Activated CD4-positive, alpha-beta T cell treated with anti-CD3 and anti-CD28 coated beads, Interleukin-2, amount 50 U/mL, for 4 hours (primary cell): ENCODE data around the gene QKI.

ENCODE experiments used
- DNase-seq, 2 experiments: peaks; one replicate each; pipeline ENCODE4 v3.0.0-alpha.2; 2020

QKI gene

DNA sequence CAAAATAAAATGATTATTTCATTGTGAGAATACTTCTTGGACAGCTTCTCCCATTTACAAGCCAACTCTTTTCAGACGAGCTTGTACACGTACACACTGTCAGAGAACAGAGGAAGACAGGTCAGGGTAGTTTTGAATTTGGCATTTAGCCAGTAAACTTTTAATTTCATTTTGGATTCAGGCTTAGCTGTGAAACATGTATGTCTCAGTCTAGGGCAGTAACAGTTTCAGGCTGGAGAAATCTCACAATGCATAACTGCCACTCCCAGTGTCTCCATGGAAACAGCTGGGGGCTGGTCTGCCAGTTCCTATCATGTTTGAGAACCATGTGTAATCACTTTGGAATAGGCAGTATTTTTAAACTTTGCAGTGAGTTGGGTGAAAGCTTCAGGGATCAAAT, 22.0 kb upstream of the QKI start:
- DNase-seq, result no peak

DNA sequence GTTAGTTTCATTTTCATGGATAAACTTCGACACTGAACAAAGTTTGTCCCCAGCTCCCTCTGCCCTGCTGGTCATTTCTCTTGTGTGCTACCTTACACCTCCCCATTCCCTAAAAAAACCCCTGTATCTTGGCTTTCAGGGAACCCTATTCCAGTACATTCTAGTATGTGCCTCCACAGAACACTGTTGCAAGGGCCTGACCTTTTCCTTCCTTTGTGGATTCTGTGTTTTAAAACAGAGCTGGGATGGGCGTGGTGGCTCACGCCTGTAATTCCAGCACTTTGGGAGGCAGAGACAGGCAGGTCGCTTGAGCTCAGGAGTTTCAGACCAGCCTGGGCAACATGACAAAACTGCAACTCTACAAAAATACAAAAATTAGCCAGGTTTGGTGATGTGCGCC, 20.6 kb upstream of the QKI start:
- DNase-seq, result no peak

DNA sequence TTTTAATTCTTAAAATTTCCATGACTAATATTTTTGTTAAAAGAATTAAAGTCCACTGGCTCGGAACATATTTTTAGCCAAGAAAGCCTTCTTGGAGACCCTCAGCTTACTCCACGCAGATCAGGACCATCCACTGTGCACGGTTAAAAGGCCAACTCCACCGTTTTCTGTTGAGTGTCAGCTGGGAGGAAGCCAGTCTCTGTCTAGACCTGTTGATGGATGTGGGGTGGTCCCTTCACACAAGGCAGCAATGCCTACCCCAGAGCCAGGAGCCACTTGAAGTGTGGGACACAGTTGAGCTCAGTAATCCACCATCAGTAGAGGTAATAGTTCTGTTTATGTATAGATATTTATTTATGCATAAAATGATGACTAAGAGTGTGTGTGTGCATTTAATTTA, 19.9 kb upstream of the QKI start:
- no peak for DNase-seq

DNA sequence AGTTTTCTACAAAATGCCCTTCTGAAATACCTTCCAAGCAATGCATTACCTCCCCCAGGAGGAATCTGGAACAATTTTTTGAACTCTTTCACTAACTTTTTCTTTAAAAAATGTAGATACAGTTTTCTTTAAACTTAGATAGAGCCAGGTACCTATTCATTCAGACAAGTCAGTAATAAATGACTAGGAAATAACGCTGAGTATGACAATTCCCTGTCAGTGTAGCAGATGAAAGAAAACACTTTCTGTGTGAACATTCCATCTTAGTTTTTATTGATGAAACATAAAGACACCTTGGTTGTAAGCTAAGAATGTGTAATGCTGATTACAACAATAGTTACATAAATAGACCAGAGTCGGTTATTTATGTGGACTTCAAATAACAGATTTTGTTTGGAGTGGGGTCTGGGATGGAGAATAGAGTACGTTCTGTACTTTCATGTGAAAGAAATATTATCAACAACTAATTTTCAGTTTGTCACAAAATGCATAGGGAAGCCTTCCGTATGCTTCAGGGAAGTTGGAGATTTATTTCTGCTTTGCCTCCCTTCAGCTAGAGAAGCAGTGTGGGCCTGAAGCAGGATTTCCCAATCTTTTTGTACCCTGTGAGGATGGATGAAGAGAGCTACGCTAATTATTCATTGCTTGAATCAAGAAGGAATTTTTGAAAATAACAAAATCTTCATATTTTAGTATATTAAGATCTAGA, 19.2 kb upstream of the QKI start:
- DNase-seq, result no peak

DNA sequence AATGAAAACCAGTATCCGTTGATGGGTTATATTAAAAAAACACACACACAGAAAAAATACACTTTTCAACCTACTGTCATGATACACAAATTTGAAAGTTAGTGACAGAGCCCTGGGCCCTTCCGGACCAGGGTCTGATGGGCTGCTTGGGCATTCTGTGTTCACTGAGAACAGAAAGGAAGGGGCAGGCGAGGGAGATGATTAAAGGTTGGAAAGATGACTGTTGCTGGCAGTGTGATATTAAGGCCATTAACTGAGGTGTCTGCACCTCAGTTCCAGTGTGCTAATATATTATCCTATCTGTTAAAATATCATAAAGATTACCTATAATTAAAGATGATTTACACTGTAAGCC, 18.7 kb upstream of the QKI start:
- DNase-seq, result no peak

DNA sequence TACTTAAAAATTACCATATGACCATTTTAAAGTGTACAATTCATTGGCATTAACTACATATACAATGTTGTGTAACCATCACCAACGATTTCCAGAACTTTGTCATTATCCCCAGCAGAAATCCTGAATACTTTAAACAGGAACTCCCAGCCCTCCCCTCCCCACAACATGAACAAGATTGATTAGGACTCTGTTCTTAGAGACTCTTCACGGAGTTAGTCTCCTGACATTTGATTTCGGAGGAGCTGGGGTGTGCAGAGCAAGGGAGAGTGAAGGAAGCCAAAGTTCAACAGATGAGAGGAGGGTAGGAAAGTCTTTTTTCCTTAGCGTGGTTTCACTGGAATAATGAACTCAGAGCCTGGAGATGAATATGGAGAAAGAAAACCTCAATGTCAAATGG, 17.2 kb upstream of the QKI start:
- no peak for DNase-seq

DNA sequence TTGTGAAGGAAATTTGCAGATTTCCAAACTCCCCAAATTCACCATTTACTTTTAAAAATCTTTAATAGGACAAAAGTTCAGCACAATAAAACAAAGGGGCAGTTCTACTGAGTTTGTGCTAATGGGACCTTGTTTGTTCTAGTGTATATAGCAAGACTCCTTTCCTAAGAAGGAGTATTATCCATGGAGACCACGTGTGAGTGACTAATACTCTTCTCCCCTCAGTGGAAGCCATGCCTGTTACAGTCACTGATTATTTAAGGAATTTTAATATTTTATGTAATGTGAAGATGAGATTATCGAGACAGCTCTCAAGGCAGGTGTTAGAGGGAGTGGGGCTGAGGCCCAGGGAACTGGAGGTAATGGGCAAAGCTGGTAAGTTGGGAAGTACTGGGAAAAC, 16.4 kb upstream of the QKI start:
- no peak for DNase-seq

DNA sequence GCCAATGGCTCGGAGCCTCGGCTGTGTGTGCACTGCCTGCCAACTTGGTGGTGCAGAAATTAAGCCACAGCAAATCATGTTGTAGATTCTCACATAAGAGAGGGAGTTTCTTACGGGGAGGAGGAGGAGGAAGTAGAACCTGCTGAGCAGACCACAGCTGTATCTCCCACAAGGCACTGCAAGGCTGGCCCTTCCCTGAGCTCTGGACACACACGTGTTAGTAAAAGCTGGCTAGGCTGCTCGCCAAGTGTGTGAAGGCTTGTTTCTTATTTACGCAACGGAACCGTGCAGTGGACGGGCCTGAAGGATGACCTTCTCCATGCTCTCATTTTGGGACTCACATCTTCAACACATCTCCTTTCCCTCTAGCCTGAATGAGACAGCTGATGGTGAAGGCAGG, 15.7 kb upstream of the QKI start:
- DNase-seq, result no peak

DNA sequence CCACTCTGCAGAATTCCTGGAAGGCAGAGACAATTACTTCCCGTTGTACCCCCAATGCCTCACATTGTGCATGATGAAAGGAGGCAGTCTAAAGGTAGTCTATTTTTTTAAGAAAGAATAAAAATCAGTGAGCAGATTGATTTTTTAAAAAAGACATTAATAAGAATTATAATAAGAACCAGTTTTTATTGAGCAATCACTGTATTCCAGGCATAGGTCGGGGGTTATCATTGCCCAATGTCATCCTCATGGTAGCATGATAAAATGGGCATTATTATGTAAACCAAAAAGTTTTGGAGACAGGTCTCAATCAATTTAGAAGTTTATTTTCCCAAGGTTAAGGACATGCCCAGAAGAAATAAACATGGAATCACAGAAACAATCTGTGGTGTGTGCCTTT, 14.0 kb upstream of the QKI start:
- DNase-seq, result no peak

DNA sequence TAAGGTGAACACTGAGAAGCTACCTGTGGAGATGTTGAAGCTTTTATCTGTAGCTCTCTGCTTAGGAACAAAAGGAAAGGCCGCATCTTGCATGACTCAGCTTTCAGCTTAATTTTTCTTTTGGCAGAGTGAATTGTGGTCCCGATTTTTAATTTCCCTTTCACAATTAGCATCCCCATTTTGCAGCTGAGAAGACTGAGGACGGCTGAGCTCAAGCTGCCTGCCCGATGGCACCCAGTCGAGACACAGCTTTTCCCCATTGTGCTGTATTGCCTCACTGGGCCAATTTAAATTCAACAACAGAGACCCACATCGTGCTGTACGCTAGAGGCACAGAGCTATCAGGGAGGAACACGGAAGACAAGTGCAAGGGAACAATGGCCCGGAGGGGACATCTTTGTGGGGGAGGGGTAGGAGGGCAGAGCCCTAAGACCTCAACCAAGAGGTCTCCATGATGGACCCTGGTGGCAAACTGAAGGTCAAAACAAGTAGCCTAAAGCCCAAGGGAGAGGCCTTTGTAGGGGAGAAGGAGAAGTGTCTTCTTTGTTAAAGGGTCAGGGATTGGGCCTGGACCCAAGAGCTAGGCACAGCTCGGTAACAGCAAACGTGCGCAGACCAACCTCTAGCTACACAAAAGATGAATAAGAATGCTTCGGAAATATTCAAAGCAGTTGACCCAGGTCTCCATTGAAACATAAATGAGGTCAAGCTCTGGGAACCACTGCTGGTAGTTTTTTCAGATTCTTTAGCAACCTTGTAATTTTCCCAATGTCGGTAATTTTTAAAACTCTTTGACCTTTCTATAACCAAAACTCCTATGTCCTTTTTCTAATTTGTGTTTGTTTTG, 13.3 kb upstream of the QKI start:
- no peak for DNase-seq

DNA sequence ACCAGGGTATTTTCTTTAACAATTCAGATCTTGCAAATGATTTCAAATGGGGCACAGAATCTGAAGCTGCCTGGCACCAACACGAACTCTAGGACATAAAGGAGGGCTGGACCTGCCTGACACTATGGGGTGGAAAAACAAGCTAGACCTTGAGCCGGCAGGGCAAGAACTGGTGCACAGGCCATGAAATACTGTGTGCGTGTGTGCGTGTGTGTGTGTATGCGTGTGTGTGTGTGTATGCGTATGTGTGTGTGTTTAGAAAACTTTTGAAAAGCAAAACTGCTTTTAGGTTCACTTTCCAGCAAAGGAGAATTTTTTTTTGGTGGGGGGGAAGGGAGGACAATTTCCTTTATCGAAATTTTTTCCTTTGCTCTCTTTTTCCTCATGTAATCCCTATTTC, 11.9 kb upstream of the QKI start:
- DNase-seq, result no peak

DNA sequence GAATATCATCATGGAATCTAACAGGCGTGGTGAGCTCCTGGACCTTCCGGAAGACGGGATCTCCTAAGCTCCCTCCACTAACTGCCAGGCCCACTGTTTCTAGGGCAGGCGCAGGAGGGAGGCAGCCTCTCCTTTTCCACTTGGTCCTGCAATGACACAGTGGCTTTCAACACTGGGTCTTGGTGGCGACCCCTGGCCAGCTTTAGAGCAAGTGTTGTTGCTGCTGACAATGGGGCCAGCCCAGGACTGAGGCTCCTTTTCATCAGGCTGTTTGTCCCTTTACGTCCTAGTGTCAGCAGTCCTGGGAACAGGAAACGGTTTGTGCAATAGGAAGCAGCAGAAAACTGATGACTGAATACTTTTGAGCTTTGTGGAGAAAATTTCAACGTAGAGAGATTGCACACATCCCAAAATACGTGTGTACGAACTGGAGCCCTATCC, 9.7 kb upstream of the QKI start:
- no peak for DNase-seq

DNA sequence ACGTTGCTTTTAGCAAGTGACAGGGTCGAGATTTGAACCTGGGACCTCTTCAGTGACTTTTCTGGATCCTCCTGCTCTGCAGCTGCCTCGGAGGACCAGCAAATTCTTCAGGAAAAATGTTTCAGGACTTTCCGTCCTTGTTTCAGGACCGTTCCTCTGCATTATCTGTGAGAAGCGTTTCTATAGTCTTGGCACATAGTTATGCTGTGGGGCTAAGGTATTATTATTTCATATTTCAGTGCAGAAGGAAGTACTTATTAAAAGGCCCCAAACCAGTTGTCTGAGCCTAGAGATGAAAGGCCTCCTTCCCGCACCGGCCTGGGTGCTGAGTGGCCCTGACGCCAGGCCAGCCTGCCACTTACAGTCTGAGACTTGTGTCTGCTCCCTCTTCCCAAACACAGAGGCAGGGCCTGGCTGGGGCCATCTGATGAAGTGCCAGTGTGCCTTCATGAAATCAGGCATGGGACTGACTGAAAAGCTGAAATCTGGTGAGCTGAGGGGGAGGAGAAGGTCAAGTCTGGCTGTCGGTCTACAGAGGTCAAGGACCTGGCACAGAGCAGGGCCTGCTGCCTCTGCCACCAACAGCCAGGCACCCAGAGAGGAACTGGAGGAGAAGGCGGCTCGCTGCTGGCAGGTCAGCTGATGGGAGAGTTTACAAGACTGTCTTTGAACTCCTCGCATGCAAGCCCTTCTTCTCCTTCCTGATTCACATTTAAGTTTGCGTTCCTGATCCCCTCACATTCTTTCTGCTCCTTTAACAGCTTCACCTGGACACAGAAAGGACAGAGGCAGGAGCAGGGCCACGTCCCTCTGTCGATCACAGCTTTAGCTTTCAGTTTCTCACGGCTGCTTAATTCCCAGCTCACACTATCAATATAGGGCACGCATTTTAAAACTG, 8.9 kb upstream of the QKI start:
- no peak for DNase-seq

DNA sequence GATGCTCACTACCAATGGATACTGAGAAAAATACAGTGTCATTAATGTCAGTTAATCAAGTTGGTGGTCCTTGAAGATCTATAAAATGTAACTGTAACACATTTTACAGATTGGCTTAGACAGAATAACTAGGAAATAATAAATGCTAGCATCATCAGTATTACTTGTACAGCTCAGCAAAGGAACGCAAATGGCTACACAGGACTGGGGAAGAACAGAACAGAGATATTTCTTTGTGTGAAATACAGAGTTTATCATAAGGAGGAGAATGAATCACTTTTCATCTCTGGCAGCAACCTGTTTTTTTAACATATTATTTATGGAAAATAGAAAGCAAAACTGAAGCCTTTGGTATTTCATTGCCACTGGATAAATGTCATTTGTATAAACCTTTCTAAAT, 8.2 kb upstream of the QKI start:
- DNase-seq, result no peak

DNA sequence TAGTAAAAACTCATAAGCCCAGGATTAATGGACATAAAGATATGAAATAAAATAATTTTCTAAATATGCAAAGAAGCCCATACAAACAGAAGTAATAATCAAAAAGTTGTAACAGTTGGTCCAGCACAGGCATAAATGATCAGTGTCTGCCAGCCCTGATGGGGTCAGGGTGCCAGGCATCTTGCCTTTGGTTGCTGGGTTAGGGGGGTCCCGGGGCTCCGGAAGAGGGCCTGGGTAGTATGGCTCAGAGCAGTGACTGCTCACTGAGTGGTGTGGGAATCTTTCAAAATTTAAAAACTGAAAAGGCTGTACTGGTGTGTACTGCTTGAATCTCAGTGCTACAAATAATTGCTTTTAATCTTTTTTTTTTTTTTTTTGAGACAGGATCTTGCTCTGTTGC, 7.7 kb upstream of the QKI start:
- DNase-seq, result no peak

DNA sequence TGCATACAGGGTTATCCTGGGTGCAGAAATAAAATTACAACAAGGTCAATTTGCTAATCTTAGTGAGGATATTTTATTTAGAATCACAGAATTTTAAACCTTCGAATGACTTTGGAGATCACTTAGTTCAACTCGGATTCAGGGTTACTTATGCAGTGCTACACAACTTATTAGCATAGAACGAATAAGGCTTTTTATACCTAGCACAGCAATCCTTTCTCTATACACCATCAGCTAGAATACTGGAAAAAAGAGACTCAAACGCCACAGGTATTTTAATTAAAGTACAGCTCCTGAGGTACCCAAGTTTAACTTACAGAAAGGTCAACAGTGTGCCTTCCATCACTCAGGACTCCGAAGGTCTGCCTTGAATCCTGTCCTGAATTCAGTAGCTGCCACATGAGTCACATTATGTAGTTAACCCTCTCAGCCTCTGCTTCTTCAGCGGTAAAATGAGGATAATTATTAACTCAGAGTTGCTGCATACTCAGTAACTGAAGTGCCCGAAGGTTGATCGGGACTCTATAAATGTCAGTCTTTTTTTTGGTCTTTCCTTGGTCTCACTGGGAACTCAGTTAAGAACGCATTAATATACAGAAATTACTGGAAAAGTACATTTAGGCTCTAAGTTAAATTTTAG, 6.0 kb upstream of the QKI start:
- no peak for DNase-seq

DNA sequence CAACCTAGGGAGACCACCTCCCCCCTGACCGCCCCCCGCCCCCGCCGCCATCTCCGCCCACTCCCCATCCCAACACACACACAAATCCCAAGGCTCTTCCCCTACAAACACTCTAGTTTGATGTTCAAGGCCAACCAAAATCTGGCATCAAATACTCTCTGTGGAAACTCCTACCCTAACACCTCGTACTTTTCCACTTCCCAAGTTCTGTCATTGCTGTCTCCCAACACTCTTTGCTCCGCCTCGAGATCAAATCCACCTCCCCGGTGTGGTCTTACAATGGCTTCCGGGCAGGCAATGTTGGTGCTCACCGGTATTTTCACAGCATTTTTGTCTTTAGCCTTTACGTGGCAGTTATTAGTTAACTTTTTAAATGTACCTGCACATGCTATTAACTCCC, 4.8 kb upstream of the QKI start:
- DNase-seq, result no peak

DNA sequence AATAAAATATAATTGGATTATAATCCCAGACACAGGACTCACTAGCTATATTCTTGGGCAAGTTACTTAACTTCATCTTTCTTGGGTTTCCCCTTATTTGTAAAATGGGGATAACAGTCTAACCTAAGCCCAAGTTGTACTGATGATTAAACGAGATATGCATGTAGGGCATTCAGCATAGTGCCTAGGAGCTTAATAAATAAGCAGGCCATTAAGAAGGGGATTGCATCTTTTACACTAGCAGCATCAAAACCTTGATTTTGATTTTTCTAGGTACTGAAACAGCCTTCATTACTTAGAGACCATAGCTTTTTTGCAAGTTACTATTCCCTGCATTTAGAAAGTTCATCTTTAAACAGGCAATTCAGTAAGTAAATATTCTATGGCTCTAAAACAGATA, 2.2 kb upstream of the QKI start:
- DNase-seq, result no peak

DNA sequence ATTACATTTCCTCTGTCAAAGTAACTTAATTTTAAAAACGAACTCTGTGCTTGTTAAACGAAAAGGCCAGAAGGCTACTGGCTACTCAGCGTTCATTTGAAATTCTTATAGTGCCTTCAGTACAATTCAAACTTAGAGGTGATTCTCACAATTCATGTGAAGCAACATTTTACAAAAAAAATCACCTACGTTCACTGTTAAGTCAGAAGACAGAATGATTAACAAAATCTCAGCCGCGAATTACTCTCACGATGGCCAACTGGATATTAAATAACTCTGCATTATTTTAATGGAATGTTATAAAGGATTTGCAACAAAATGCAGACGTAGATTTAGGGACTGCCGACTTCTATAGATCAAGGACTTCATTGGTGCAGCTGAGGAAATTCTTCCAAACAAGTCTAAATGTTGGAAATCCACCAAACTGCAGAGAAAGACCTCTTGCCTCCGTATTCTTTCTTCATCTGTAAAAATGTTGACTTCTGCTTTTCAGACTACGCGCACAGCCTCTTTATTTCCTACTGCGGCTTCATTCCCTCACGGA, 1.6 kb upstream of the QKI start:
- DNase-seq, result no peak

DNA sequence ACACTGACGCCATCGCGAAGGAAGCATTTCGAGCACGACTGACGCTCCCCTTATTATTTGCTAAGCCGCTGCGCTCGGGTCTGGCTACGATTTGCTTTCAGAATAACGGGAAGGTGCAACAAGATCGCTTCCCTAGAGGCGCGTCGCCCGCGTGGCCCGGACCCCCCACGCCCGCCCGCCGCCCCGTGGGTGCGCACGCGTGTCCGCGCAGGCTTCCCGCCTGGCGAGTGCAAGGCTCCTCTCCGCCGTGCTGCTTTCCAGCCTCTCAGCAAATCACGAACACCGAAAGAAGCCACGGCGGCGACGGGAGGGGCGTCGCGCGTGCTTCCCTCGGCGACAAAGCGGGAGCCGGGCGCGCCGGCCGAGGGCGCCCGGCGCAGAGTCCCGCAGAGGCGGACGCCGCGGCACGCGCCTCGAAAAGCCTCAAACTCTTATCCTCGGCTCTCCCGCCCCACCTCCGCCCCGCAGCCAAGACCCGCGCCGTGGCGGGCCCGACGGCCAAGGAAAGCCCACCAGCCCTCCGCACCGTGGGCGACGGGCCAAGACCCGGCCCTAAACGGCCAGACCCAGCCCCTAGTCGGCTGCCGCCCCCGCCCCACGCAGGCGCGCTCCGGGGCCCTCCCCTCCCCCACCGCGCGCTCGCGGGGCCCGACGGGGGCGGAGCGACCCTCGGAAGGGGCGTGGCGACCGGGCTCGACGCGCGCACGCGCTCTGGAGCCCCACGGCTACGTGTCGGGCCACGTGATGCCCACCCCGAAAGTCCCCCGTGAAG, 987 bp upstream of the QKI start:
- DNase-seq, result peak; percentile 84 to 86

DNA sequence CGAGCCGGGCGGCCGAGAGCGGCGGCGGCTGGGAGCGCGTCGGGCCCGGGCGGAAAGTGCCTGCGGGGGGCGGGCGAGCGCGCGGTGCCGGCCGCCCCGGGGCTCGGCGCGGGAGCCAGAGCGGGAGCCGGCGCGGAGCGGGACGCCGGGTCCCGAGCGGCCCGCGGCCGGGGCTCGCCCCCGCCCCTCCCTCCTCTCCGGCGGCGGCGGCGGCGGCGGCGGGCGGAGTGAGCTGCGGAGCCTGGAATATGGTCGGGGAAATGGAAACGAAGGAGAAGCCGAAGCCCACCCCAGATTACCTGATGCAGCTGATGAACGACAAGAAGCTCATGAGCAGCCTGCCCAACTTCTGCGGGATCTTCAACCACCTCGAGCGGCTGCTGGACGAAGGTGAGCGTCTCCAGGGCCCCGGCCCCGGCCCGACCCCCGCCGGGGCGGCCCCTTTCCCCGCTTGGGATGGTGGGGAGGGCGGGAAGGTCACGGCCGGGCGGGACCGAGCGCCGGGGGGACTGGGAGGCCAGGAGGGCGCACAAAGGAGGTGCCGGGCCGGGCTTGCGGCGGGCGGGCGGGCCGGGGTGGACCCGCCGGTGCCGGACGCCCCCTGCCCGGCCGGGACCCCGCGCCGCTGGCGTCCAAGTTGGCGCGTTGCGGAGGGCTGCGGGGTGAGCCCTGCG, 565 bp downstream of the QKI start:
- peak; percentile 7 for DNase-seq
